RWPE1 (cell line): Measurements from ENCODE around the gene GSE1.

Experiments used
- CTCF ChIA-PET: fragments of 350-600 bp; sonication (Branson Sonifier 250); formaldehyde crosslinking; extraction: SDS; loops from one replicate; lab custom pipeline; 2021; lab: Yijun Ruan, JAX
- POLR2A ChIA-PET: fragments of 400-600 bp; formaldehyde crosslinking; extraction: SDS; loops from one replicate; lab custom pipeline; 2020; ENCODE audit warnings: antibody characterized with exemption; ENCODE audit not compliant: low non-redundant PET; lab: Yijun Ruan, JAX
- DNase-seq: peaks from one replicate; pipeline ENCODE4 v3.0.0; 2012; ENCODE audit warnings: low spot score
- H3K27ac ChIP-seq: fragments of 450-650 bp; 2 replicates; pipeline ENCODE4 v1.5.1; 2017
- TF ChIP-seq, protein P1 (sequence below): fragments of 450-650 bp; conservative IDR thresholded peaks from 2 replicates; pipeline ENCODE4 v1.5.1; 2017; ENCODE audit warnings: low read depth, mild to moderate bottlenecking

GSE1 gene

GRCh38 chr16:85707528-85708095 lies 94.5 kb downstream of the GSE1 start:
- DNase-seq, result no peak
- ChIA-PET POLR2A (no interaction called here), CTCF (no interaction called here)
- H3K27ac ChIP-seq, result peak overlapping the region; percentile 37
- TF ChIP-seq, protein P1, sequence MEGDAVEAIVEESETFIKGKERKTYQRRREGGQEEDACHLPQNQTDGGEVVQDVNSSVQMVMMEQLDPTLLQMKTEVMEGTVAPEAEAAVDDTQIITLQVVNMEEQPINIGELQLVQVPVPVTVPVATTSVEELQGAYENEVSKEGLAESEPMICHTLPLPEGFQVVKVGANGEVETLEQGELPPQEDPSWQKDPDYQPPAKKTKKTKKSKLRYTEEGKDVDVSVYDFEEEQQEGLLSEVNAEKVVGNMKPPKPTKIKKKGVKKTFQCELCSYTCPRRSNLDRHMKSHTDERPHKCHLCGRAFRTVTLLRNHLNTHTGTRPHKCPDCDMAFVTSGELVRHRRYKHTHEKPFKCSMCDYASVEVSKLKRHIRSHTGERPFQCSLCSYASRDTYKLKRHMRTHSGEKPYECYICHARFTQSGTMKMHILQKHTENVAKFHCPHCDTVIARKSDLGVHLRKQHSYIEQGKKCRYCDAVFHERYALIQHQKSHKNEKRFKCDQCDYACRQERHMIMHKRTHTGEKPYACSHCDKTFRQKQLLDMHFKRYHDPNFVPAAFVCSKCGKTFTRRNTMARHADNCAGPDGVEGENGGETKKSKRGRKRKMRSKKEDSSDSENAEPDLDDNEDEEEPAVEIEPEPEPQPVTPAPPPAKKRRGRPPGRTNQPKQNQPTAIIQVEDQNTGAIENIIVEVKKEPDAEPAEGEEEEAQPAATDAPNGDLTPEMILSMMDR, result no peak

DNA sequence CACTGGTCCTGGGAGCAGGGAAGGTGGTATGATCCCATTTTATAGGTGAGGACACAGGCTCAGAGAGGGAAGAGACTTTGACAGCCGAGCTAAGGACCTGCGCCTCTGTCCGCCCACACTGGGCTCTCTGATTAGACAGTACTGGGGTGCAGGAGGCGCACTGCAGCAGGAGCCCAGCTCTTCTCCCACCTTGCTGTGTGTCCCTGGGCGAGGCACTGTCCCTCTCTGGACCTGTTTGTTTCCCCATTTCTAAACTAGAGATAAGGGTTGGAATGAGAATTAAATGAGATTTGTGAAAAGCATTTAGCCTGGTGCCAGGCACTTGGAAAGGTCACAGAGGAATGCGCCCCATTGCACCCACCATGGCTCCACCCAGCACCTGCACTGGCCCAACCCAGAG lies 95.2 kb downstream of the GSE1 start:
- TF ChIP-seq, protein P1, result no peak
- peak overlapping the region; percentile 37; the same call in 1 of the 2 replicates for H3K27ac ChIP-seq
- CTCF ChIA-PET, result no interaction called here
- POLR2A ChIA-PET, result no interaction called here
- DNase-seq, result no peak

DNA sequence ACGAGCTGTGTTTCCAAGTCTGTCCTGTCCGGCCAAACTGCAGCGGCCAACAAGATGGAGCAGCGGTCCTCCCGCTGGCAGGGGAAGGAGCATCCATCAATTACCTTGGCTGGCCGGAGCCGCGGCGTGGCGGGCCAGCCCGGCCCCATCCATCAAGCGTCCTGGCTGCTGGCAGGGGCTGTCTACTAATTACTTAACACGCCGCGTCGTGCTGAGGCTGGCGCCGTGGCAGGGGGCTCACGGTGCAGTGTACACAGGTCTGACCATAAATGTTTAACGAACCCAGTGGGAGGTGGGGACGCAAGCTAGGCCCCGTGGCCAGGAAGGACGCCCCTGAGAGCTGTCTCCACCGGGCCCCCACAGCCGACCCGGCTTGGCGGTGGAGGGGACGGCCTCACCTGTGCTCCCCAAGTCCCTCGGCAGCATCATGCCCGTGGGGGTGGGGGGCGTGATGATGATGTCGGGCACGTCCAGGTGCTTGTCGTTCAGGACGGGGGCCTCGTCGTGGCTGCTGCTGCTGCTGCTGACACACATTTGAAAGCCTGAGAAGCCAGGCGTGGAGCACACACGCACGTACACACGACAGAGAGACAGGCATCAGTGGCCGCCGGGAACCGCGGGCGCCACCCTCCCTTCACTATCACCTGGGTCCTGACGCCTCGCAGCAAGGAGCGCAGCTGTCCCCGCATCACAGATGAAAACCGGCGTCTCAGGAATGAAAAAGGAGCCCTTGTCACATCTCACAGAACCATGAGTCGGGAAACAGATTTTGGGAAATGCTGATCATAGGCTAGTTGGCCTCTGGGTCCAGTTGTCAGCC lies 96.9 kb downstream of the GSE1 start:
- TF ChIP-seq, protein P1, result no peak
- ChIA-PET POLR2A (no interaction called here), CTCF (no interaction called here)
- H3K27ac ChIP-seq, result peak overlapping the region; percentile 13; the same call in 1 of the 2 replicates
- DNase-seq, result no peak

GRCh38 chr16:85710732-85711131 lies 97.6 kb downstream of the GSE1 start:
- peak overlapping the region; percentile 13; the same call in 1 of the 2 replicates for H3K27ac ChIP-seq
- TF ChIP-seq, protein P1, result no peak
- ChIA-PET CTCF (no interaction called here), POLR2A (interaction anchor here (0.6 kb wide), 1 partner anchor 14 kb away, joined by 4 read pairs; no protein-coding TSS in a partner anchor)
- DNase-seq, result no peak

DNA sequence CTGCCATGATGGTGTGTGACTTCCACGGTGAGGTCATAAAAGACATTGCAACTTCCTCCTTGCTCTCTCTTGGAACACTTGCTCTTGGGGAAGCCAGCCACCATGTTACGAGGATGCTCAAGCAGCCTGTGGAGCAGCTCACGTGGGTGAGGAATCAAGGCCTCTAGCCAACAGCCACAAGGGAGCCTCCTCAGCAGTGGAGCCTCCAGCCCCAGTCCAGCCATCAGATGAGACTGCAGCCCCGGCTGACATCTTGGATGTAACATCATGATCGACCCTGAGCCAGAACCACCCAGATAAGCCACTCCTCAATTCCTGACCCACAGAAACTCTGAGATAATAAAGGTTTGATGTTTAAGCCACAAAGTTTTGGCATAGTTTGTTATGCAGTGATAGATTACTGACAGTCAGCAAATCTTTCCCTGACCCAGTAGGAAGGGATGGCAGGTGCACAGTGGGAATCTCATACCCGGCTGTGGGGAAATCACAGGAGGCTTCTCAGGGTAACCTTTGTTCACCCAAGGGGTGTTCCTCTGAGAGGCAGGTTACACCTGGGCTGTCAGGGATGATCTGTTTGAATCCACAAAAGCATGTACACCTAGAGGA lies 99.0 kb downstream of the GSE1 start:
- ChIA-PET POLR2A (no interaction called here), CTCF (interaction anchor here (0.7 kb wide), 1 partner anchor 1162 kb away, joined by 3 read pairs; no protein-coding TSS in a partner anchor)
- DNase-seq, result no peak
- TF ChIP-seq, protein P1, result no peak
- H3K27ac ChIP-seq, result peak overlapping the region; percentile 96; the same call in 1 of the 2 replicates

DNA sequence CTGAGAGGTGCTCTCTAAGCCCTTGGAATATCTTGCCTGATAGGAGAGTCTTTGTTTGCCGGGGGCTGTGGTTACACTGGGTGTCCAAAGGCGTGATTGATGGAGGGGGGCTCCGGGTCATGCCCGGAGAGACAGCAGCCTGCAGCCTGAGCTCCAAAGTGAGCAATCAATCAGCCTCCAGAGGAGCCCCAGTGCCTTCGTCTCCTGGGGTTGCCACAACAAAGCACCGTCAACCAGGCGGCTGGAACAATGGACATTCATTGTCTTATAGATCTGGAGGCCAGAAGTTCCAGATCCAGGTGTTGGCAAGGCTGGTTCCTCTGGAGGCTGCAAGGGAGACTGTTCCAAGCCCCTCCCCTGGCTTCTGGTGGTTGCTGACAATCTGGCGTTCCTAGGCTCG lies 99.7 kb downstream of the GSE1 start:
- DNase-seq, result no peak
- POLR2A ChIA-PET, result no interaction called here
- peak overlapping the region; percentile 96; the same call in 1 of the 2 replicates for H3K27ac ChIP-seq
- CTCF ChIA-PET, result no interaction called here
- TF ChIP-seq, protein P1, result no peak
